MM.1S (cell line): ENCODE results near the gene AGFG1.

Experiments
- EZH2 ChIP-seq: fragments of 300-600 bp; sonication (generic); optimal IDR thresholded peaks from 2 replicates; pipeline ENCODE3; 2017; ENCODE audit warnings: low read depth, mild to moderate bottlenecking, antibody characterized with exemption, low read length, mixed read lengths
- EZH2phosphoT487 ChIP-seq: fragments of 300-600 bp; sonication (generic); IDR thresholded peaks from 2 replicates; pipeline ENCODE4 v1.6.1; 2018; ENCODE audit warnings: antibody characterized with exemption, low read length
- TF ChIP-seq, protein P1 (sequence below): fragments of 300-600 bp; sonication (generic); IDR thresholded peaks from 2 replicates; pipeline ENCODE4 v1.5.1; 2016; ENCODE audit warnings: antibody characterized with exemption, low read length, mixed read lengths

DNA sequence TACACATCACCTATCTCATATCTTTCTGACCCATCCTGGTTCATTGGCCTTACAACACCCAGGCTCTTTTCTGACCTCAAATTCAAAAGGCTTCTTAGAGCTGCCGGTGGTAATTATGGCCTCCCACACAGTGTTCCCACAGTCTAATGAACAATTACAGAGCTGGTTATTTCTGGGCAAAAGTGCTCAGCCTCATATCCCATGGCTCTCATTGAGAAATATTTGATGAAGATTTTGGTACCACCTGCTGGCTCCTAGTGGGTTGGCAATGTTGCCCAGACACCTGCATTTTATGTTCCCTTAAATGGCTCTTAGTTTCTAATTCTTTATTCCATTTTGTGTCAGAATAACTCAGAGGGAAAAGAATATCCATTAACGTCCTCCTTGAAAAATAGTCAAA, 106.7 kb downstream of the AGFG1 start:
- TF ChIP-seq, protein P1, sequence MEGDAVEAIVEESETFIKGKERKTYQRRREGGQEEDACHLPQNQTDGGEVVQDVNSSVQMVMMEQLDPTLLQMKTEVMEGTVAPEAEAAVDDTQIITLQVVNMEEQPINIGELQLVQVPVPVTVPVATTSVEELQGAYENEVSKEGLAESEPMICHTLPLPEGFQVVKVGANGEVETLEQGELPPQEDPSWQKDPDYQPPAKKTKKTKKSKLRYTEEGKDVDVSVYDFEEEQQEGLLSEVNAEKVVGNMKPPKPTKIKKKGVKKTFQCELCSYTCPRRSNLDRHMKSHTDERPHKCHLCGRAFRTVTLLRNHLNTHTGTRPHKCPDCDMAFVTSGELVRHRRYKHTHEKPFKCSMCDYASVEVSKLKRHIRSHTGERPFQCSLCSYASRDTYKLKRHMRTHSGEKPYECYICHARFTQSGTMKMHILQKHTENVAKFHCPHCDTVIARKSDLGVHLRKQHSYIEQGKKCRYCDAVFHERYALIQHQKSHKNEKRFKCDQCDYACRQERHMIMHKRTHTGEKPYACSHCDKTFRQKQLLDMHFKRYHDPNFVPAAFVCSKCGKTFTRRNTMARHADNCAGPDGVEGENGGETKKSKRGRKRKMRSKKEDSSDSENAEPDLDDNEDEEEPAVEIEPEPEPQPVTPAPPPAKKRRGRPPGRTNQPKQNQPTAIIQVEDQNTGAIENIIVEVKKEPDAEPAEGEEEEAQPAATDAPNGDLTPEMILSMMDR: no peak
- no peak for TF ChIP-seq EZH2
- TF ChIP-seq EZH2phosphoT487: no peak
